ENCODE measurements around the gene THRB. TPM values are rescaled to one million over a fixed set of nuclear protein-coding genes. Genes with fewer than 3 reads are reported as not detected.

Gene THRB
- total and polyA plus RNA-seq, 9 of the 15 experiments (the other 6 are each of a cell fraction or from before 2014, with no cell fraction given): 1.7 to 14.9 (median 6.9) TPM

DNA sequence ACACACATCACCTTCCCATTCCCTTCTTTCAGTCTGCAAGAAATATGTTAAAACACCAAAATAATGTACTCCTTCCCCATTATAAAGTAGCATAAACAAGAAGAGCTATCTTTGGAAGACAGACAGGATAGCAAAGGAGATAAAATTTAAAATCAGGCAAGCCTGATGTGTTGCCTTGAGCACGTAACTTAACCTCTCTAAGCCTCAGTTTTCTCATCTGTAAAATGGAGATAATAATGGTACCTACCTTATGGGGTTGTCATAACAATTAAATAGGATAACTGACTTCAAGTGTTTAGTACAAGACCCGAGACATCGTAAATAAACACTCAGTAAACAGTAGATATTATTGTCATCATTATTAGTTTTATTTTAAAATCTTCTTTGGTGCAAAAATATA lies 407.2 kb downstream of the THRB start (continued):
- TF ChIP-seq HNRNPH1 (optimal IDR thresholded peaks at IDR 0.05; ENCODE audit: low read depth, low read length): no peak

DNA sequence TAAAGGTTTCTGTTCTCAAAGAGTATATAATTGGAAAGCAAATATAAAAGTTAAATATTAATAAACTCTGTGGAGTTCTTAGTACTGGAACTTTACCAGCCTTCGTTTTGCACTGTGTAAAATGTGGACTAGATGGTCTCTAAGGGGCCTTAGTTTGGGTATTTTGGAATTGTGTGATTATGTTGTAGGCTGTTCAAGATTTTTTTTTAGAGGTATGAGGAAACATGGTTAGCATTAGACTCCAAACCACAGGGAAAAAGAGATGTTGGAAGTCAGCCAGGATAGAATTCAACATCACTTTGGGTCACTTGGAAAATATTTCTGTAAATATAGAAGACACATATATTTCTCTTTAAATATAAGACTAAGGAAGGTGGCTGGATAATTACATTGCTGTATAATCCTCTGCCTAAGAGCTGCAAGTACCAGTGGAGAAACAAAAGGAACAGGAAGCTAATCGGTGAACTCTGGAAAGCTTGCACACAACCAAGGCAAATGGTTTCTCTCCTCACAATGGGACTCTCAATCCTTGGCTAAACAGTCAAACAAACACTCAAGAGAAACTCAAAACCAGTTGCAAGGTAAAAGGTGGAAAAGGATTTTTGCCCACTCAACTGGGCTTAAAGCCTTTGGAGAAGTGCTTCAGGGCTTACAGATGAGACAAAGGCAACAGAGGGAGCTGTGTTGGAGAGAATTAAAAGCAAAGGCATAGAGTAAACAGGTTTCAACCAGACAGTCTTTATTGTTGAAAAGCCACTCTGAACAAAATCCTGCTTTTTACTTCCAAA lies 407.8 kb downstream of the THRB start:
- Histone ChIP-seq H3K79me2 (ENCODE audit: control insufficient read depth, insufficient read depth, low read length) (no peaks in the 10 kb centered on the region), H3K36me3 (ENCODE audit: control insufficient read depth, insufficient read depth, low read length) (no peaks in the 10 kb centered on the region), H3K9me1 (ENCODE audit: control insufficient read depth, insufficient read depth, low read length) (no peaks in the 10 kb centered on the region), H3K9me3 (replicated peaks; ENCODE audit: control insufficient read depth, insufficient read depth, low read depth, low read length) (no peaks in the 10 kb centered on the region), H3K4me3 (no peak overlapping the region), H2AFZ (ENCODE audit: low read depth, low read length) (no peak overlapping the region), H3K27ac (ENCODE audit: extremely low read depth, low read depth, low read length) (no peak overlapping the region), H3K9ac (ENCODE audit: insufficient read depth in 1 of 2, low read depth in 2 of 2, low read length in 2 of 2) (no peak overlapping the region), H4K20me1 (replicated peaks; ENCODE audit: control insufficient read depth, insufficient read depth, low read length) (no peaks in the 10 kb centered on the region), H3K4me2 (ENCODE audit: insufficient read depth, low read length) (no peak overlapping the region), H3K27me3 (ENCODE audit: control insufficient read depth in 2 of 2, insufficient read depth in 2 of 2, low read length in 2 of 2) (peaks cover 8 to 11% of the 10 kb centered on the region in 2 experiments), H3K4me1 (replicated peaks in 1 of 2; ENCODE audit: control insufficient read depth in 2 of 2, insufficient read depth in 2 of 2, low read length in 2 of 2) (no peaks in the 10 kb centered on the region)
- FAIRE-seq: no peak
- ATAC-seq: no peak
- 0% methylated on average over 2 of the region's 2 CpGs for WGBS (ENCODE audit: insufficient coverage, low coverage, missing lambda C conversion rate)
- intact Hi-C loops (cut with micrococcal nuclease) (loop anchor here (5.0 kb wide), 1 partner anchor 150 kb away; no protein-coding TSS in a partner anchor), in situ Hi-C loops (cut with MboI) (no loop called here)
- CTCF ChIA-PET (ENCODE audit: low intra/inter-chr PET ratio): no interaction called here
- no TSS peak for BruUV-seq (replicated peaks)
- POLR2A ChIA-PET: interaction anchor here (1.4 to 2.0 kb wide), 2 partner anchors 11 to 14 kb away, joined by 3 to 5 read pairs; no protein-coding TSS in a partner anchor
- no peak for DNase-seq (ENCODE audit: extremely low read depth in 1 of 4, low spot score in 3 of 4)
- TF ChIP-seq NUFIP1 (IDR thresholded peaks at IDR 0.05; ENCODE audit: partially characterized antibody) (no peak), KLF10 (CRISPR knock-in tag; IDR thresholded peaks at IDR 0.05) (no peak), POLR2B (IDR thresholded peaks at IDR 0.05; ENCODE audit: low read depth, partially characterized antibody) (no peak), FOS (IDR thresholded peaks at IDR 0.05; ENCODE audit: extremely low read depth, insufficient read length) (no peak)
- TF ChIP-seq, protein P1, sequence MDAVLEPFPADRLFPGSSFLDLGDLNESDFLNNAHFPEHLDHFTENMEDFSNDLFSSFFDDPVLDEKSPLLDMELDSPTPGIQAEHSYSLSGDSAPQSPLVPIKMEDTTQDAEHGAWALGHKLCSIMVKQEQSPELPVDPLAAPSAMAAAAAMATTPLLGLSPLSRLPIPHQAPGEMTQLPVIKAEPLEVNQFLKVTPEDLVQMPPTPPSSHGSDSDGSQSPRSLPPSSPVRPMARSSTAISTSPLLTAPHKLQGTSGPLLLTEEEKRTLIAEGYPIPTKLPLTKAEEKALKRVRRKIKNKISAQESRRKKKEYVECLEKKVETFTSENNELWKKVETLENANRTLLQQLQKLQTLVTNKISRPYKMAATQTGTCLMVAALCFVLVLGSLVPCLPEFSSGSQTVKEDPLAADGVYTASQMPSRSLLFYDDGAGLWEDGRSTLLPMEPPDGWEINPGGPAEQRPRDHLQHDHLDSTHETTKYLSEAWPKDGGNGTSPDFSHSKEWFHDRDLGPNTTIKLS (IDR thresholded peaks at IDR 0.05; ENCODE audit: borderline replicate concordance, low read depth): no peak
- TF ChIP-seq, protein P2, sequence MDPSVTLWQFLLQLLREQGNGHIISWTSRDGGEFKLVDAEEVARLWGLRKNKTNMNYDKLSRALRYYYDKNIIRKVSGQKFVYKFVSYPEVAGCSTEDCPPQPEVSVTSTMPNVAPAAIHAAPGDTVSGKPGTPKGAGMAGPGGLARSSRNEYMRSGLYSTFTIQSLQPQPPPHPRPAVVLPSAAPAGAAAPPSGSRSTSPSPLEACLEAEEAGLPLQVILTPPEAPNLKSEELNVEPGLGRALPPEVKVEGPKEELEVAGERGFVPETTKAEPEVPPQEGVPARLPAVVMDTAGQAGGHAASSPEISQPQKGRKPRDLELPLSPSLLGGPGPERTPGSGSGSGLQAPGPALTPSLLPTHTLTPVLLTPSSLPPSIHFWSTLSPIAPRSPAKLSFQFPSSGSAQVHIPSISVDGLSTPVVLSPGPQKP (CRISPR knock-in tag; IDR thresholded peaks at IDR 0.05): no peak

Measured in K562 (cell line).